Measurements from ENCODE around the gene LUZP2.

The LUZP2 gene

DNA sequence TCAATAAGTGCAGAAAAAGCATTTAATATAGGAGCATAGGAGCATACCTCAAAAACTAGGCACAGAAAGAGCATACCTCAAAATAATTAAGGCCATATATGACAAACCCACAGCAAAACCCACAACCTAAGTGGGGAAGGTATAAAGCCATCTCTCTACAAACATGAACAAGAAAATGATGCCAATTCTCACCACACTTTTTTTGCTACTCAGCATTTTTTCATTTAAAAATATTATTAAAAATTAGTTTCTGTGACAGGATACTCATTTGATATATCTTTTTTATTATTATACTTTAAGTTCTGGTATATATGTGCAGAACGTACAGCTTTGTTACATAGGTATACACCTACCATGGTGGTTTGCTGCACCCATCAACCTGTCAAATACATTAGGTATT lies 352.0 kb downstream of the LUZP2 start:
- DNase-seq (ENCODE audit: extremely low read depth, low read depth) = no peak
- TF ChIP-seq, protein P1, sequence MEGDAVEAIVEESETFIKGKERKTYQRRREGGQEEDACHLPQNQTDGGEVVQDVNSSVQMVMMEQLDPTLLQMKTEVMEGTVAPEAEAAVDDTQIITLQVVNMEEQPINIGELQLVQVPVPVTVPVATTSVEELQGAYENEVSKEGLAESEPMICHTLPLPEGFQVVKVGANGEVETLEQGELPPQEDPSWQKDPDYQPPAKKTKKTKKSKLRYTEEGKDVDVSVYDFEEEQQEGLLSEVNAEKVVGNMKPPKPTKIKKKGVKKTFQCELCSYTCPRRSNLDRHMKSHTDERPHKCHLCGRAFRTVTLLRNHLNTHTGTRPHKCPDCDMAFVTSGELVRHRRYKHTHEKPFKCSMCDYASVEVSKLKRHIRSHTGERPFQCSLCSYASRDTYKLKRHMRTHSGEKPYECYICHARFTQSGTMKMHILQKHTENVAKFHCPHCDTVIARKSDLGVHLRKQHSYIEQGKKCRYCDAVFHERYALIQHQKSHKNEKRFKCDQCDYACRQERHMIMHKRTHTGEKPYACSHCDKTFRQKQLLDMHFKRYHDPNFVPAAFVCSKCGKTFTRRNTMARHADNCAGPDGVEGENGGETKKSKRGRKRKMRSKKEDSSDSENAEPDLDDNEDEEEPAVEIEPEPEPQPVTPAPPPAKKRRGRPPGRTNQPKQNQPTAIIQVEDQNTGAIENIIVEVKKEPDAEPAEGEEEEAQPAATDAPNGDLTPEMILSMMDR (IDR thresholded peaks at IDR 0.05; ENCODE audit: low read depth, low read length) = no peak

DNA sequence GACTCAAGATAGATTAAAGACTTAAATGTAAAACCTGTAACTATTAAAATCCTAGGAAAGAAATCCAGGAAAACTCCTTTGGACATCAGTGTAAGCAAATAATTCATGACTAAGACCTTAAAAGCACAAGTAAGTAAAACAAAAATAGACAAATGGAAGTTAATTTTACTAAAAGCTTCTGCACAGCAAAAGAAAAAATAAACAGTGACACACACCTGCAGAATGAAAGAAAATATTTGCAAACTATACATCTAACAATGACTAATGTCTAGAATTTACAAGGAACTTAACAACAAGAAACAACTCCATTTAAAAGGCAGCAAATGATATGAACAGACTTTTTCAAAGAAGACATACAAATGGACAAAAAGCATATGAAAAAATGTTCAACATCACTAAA lies 359.1 kb downstream of the LUZP2 start:
- DNase-seq (ENCODE audit: extremely low read depth, low read depth) = no peak
- TF ChIP-seq, protein P1 (IDR thresholded peaks at IDR 0.05; ENCODE audit: low read depth, low read length) = no peak

DNA sequence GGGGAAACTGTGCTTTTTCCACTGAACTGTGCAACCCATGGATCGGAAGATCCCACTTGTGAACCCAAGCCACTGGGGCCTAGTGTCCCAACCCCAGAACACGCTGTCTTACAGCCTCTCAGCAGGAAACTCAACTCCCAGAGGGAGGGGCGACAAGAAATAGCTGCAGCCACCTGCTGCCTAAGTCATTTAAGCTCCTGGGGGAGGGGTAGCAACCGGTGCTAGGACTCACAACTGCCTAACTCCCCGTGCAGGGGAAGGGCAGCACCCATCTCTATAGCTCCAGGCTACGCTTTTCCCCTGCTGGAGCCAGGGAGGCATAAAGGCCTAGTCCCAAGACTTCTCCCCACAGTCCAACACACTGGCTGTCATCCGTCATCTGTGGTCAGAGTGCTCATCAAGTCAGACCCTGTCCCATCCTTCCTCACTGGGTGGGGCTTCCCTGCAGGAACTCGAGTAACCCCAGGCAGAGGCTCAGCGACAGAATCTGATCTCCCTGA lies 363.0 kb downstream of the LUZP2 start:
- TF ChIP-seq, protein P1 (IDR thresholded peaks at IDR 0.05; ENCODE audit: low read depth, low read length) = no peak
- DNase-seq (ENCODE audit: extremely low read depth, low read depth) = no peak

DNA sequence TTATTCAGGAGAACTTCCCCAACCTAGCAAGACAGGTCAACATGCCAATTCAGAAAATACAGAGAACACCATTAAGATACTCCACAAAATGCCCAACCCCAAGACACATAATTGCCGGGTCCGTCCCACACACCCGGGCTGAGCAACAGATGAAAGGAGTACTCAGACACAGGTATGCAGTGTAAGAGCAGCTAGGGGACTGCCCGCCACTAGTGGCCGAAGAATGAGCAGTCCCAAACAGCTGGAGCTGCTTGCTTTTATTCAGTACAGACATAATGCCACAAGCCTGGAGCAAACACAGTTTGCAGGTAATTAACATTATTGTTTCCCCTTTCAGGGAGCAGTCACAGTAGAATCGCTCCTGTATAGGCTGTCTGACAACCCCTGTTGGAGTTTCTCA lies 364.6 kb downstream of the LUZP2 start:
- no peak for DNase-seq (ENCODE audit: extremely low read depth, low read depth)
- TF ChIP-seq, protein P1 (IDR thresholded peaks at IDR 0.05; ENCODE audit: low read depth, low read length) = no peak

DNA sequence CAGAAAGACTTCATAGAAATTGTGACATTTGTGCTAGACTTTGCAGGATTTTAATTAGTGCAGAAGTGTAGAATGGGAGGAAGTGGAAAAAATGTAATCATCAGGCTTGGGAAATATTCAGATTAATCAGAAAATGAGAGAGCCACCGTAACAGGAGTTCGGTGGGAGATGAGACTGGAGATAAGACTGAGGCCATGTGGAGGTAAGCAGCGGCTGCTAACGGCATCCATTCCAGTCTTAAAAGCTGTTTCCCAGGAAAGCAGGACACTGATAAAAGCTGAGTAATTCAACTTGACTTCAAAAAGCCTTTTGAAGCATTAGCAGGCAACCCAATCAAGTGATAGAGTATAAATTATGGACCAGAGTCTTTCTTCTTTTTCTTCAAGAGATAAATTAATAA lies 369.9 kb downstream of the LUZP2 start:
- DNase-seq (ENCODE audit: extremely low read depth, low read depth) = no peak
- TF ChIP-seq, protein P1 (IDR thresholded peaks at IDR 0.05; ENCODE audit: low read depth, low read length) = no peak

DNA sequence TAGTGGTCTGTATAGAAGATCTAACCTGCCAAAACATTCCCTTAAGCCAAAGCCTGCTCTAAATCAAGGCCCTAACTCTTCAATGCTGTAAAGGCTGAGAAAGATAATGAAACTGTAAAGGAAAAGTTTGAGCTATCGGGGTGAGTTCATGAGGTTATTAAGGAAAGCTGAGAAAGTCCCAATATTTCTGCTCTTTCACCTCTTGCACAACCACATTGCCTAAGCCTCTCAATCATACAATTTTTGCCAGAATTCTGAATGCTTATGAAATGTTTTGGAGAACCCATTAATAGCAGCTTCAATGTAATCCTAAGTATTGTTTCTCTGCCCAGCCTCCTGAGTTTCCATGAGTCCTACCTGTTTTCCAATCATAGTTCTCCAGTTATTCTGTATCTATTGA lies 373.2 kb downstream of the LUZP2 start:
- DNase-seq (ENCODE audit: extremely low read depth, low read depth) = no peak
- TF ChIP-seq, protein P1 (IDR thresholded peaks at IDR 0.05; ENCODE audit: low read depth, low read length) = no peak

DNA sequence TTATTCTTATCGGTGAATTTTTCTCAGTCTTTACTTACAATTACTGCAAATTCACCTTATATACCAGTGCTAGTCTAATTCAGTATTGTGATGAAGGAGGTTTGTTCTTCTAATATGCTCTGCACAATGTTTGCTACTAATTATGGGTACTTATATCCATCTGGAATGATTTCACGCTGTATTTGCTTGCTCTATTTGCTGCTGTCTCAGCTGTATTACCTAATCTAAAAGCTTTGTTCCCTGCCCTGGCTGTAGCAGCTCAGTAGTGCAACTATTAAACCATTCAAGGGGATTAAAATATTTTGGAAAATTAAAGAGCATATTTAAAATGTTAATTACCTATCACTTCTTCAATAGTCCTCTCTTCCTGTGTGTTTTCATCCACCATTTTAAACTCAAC lies 375.3 kb downstream of the LUZP2 start:
- DNase-seq (ENCODE audit: extremely low read depth, low read depth) = no peak
- TF ChIP-seq, protein P1 (IDR thresholded peaks at IDR 0.05; ENCODE audit: low read depth, low read length) = no peak

Measured in AG09319 (cell line).